HG03108 (cell line): ENCODE measurements around the gene IQCE.
"Not testable (repeated sequence)": the region's sequence is repeated elsewhere in the genome, so short reads cannot be mapped to it uniquely, and the experiment has no call there.

ENCODE experiments used
- ATAC-seq: cut with Tn5 transposase; IDR thresholded peaks from one replicate; pipeline ENCODE4 v1.9.1; 2021; ENCODE audit warnings: moderate library complexity; ENCODE audit not compliant: unreplicated experiment

Gene IQCE

DNA sequence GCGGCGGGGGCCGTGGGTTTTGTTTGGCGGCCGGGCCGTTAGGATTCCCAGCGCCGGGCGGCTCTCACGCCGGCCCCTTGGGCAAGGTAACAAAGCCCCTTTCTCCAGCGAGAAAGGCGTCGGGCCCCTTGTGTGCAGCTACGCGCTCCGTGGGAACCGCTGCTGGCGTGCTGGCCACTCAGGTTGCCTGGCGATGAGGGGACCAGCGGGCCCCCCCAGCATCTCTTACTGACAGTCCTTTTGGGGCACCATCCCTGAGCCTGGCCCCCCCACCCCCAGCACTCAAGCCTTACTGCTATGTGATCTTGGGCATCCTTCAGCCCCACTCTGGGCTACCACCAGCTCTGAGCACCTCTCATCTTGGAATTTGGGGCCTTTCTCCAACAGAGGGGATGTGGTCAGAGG is 37.4 kb upstream of the IQCE start:
- no peak for ATAC-seq

- ATAC-seq = no peak
Observed at GRCh38 chr7:2521952-2522591, 36.7 kb upstream of the IQCE start.

DNA sequence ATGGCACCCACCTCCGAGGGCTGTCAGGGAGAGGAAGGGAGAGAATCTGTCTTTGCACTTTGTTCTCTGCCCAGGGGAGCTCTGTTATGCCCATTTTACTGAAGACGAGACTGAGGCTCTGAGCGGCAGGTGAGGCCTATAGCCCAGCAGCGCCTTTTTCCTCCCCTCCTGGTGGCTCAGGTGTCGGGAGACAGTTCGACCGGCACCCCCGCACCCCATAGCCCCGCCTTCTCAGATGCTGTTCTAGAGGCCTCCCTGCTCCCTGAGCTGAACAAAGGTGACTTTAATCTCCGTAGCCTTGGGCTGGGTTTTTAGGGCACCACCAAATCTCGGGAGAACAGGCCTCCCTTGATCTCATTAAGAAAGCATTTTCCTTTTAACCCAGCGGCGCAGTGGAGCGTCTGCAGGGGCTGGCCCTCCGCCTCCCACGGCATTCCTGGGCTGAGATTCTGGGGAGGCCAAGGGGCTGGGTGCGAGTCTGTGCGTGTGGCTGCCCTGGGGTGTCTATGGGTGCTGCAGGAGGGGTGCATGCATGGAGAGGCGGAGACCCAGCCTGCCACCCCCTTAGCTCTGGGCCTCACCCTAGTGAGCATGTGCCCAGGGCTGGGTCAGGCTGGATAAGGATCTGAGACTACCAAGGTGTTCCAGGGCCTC is 35.9 kb upstream of the IQCE start:
- no peak for ATAC-seq

DNA sequence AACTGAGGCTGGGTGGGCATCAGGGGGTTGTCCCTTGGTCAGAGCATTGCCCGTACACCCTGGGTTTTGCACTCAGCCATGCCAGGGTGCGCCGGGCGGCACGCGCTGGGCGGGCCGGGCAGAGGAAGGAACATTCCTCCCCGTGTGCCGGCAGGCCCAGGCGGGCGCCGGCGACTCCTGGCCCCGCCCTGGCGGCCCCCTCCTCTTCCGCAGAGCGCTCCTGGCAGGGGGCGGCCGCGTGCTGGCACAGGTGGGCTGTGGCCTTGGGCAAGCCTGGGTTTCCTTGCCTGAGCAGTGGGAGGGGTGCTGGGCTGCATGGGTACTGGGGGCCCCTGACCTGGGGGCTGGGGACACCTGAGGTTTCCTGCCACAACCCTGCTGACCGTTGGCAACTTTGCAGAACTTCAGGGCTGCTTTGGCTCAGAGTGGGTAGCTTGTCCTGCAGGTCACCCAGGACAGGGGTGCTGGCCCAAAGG is 35.3 kb upstream of the IQCE start:
- ATAC-seq = no peak

DNA sequence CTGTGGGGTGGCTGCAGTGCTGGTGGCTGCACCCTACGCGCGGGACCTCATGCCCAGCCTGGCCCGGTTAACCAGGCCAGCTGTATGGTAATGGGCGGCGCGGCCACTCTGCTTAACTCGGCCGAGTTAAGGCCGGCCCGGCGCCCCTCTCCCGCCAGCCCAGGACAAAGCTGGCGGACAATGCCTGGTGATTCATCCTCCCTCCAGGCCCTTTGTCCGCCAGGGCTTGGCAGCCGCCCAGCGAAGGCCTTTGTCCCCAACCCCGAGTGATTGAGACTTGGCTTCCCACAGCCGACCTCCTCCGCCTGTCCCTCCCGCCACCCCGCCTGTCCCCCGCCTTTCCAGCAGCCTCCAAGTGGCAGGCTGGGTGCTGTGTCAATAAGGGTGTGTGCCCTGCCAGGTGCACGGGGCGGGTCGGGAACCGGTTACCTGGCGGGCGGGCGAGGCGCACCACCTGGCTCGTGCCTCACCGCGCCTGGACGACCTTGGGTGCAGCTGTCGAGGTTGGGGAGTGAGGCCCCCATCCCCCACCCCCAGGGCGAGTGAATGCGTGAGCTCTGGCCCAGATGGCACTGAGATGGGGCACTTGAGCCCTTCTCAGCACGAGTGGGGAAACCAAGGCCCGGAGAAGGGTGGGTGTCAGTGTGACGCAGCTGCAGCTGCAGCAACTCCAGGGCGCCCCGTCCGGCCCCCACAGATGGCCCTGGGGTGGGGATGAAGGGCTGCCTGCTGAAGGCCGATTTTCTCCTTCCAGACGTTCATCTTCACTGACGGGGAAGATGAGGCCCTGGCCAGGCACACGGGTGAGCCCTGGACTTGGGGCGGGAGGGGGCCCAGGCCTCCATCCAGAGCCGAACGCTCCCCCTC is 34.6 kb upstream of the IQCE start:
- no peak for ATAC-seq

DNA sequence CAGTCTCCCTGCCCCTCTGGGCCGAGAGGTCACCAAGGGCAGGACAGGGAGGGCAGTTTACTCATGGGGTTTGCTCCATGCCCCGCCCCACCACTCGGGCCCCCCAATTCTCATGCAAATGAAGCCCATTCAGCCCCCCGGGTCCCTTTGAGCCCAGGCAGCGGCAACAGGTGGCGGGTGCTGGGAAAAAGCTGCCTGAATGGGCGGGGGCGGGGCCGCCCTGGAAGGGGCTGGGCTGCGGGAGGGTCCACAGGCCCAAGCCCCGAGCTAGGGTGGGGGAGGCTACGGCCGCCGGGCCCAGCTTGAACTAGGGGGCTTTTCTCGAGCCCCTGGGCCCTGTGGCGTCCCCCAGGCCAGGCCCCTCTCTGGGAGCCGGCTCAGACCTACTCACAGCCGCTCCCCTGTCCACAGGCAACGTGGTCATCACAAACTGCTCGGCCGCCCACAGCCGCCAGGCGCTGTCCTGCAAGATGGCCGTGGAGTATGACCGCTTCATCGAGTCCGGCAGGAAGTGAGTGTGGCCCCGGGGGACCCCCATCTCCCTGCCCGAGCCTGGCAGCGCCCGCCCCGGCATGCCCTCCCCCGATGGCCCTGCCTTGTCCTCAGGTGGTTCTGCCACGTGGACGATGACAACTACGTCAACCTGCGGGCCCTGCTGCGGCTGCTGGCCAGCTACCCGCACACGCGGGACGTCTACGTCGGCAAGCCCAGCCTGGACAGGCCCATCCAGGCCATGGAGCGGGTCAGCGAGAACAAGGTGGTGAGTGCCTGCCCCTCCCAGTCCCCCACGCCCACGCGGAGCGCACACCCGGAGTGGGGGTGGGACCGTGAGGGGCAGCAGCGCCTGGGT is 33.7 kb upstream of the IQCE start:
- ATAC-seq = no peak

DNA sequence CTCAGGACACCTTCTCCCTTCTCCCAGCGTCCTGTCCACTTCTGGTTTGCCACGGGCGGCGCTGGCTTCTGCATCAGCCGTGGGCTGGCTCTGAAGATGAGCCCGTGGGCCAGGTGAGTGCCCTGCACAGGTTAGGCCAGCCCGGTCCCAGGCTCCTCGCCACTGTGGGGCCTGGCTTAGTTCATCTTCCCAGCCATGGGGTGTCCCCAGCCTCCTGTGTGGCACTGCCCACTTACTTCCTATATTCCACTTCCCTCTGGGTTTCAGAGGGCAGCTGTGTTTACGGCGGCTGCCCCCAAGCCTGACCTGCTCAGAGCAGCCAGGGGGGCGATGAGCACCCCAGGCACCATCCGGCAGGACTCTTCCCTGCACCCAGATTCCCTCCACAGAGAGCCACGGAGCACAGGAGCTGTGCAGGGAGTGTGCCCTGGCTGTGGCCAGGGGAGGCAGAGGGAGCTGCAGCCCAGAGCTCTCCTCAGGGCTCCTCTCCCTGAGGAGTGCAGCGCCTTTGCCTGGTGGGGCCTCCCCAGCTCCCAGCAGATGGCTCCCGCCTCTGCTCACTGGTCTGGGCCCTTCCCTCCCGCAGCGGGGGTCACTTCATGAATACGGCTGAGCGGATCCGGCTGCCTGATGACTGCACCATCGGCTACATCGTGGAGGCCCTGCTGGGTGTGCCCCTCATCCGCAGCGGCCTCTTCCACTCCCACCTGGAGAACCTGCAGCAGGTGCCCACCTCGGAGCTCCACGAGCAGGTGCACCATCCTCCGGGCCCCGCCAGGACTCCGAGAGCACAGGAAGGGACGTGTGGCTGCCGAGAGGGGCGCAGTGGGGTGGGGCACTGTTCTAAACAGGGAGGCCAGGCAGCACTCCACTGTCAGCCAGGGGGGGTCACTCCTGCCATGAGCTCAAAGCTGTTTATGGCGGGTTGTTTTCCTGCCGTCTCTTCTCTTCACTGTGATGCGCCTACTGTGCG is 32.8 kb upstream of the IQCE start:
- no peak for ATAC-seq

GRCh38 chr7:2526659-2527504 is 31.9 kb upstream of the IQCE start:
- no peak for ATAC-seq

- ATAC-seq = no peak
Observed at GRCh38 chr7:2527505-2528467, 31.0 kb upstream of the IQCE start.

GRCh38 chr7:2528481-2529095 is 30.2 kb upstream of the IQCE start:
- ATAC-seq = peak; percentile 2

- peak; percentile 52 for ATAC-seq
Observed at GRCh38 chr7:2529161-2530070, 29.4 kb upstream of the IQCE start.

DNA sequence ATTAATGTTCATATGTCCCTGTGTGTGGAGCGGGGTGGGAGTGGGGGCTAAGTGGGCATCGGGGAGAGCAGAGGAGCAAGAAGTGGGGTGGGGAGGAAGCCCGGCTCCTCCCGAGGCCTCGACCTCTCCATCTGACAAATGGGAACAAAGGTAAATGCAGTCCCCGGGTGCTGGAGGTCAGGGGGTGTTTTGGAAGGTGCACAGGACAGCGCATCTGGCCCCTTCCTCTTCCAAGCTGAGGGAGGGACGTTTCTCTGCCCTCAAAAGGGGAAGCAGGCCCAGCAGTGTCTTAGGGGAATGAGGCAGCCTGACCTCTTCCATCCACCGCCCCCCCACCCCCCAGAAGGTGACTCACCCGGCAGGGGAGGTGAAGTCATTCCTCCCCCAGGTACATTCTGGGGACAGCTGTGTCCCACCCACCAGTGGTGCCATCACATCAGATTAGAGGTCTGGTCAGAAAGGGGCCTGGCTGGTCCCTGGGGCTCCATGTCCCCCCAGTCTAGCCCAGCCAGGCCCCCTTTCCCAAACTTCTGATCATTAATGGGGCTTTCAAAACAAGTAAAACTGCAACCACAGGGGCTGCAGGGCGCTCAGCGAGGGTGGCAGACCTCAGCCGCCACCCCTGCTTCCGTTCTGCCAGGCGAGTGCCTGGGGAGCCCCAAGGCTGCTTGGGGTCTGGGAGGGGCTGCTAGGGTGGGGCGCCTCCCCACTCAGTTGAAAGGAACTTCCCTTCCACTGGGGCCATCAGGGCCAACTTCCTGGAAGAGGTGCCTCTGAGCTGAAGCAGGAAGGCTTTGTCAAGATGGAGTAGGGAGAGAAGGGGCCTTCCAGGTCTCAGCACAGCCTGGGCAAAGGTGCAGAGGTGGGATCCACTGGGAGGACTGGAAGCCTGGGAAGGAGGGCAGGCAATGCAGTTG is 28.4 kb upstream of the IQCE start:
- ATAC-seq = peak; percentile 38

DNA sequence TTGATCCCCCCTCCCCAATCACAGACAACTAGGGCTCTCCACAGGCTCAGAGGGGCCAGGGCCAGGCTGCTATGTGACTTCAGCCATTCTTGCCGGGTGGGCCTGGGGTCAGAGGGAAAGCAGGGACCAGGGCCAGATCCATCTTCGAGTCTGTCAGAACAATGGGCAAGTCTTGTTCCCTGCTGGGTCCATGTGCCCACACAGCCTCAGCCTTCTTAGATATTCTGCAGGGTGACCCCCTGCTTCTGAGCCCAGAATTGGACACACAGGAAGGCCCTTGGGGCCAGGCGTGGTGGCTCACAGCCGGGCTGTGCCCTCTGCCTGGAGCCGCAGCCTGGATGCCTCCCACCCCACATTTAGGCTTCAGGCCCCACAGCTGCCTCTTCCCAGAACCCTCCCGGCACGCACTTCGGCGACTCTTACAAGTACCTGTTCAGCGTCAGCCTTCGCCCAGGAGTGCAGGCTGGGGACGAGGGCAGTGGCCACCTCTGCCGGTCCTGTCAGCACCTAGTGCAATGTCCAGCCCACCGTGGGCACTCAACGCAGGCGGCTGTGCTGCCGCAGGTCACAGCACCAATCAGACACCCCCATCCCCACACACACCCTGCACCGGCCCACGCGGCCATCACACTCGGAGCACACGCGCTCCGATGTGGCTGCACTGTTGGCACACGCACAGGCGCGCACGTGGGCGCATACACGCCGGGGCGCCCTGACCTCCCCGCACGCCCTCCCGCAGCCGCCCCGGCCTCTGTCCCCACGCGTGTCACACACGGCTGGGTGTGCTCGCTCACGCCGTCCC is 27.6 kb upstream of the IQCE start:
- not testable (repeated sequence) for ATAC-seq

DNA sequence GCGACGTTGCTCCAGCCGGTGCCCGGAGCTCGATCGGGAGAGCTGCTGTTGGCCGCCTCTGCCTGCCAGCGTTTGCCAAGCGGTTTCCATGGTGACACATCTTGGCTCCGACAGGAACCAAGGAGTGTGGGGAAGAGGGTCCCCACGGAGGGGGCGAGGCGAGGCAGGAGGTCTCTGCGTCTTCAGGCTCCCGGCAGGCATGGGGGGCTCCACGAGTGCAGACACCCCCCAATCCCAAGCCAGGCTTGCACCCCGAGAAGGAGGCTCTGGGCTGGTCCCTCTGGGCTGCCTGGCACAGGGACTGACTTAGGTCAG is 27.0 kb upstream of the IQCE start:
- ATAC-seq = not testable (repeated sequence)
